PFSK-1 (cell line): ENCODE results near the gene ARGLU1.

ENCODE experiments used
- FOXP2 ChIP-seq: optimal IDR thresholded peaks from 2 replicates; pipeline ENCODE3; 2011; ENCODE audit warnings: borderline replicate concordance, control low read depth, inconsistent platforms; ENCODE audit not compliant: insufficient read depth; ENCODE audit errors: extremely low read length, extremely low read depth
- POLR2AphosphoS5 ChIP-seq: IDR thresholded peaks from 2 replicates; pipeline ENCODE4 v1.6.1; 2012; ENCODE audit warnings: low read depth, mild to moderate bottlenecking, control low read depth, low read length, moderate library complexity
- REST ChIP-seq, 2 experiments: IDR thresholded peaks; 2 replicates each; pipeline versions ENCODE4 v1.6.1 to v1.8.0; 2011 to 2012; ENCODE audit warnings: low read depth in 2 of 2, low read length in 2 of 2, control low read depth in 1 of 2, inconsistent platforms in 1 of 2, mild to moderate bottlenecking in 1 of 2, moderate library complexity in 1 of 2; ENCODE audit not compliant: insufficient read depth in 1 of 2
- SIN3A ChIP-seq: IDR thresholded peaks from 2 replicates; pipeline ENCODE4 v1.6.1; 2012; ENCODE audit warnings: mild to moderate bottlenecking, low read length, moderate library complexity, borderline replicate concordance; ENCODE audit not compliant: insufficient read depth
- TAF1 ChIP-seq: IDR thresholded peaks from 2 replicates; pipeline ENCODE4 v1.6.1; 2012; ENCODE audit warnings: low read length, control low read depth, borderline replicate concordance; ENCODE audit not compliant: insufficient read depth

The ARGLU1 gene

GRCh38 chr13:106498158-106498557, 69.8 kb downstream of the ARGLU1 start:
- TF ChIP-seq SIN3A (no peak), POLR2AphosphoS5 (no peak), TAF1 (no peak), FOXP2 (no peak), REST (IDR thresholded peaks at IDR 0.05; ENCODE audit: insufficient read depth in 1 of 2, low read depth in 2 of 2, low read length in 2 of 2) (no peak)

DNA sequence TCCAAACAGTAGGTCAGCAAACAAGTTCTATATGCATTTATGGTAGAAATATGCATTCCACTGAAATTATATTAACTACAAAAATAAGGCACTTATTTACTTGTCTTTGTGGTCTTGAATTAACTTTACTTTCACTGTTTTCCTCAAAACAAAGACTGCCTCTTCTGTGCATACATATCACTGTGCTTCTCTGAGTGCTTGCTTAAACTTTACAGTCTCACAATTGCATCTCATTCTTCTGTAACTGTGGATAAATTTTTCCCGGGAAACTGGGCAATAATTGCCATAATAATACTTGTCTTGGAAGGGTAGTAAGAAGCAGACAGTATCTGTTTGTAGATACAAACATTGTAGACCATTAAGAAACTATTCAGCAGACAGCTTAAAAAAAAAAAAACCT, 70.9 kb downstream of the ARGLU1 start:
- no peak for TF ChIP-seq POLR2AphosphoS5
- no peak for TF ChIP-seq TAF1

DNA sequence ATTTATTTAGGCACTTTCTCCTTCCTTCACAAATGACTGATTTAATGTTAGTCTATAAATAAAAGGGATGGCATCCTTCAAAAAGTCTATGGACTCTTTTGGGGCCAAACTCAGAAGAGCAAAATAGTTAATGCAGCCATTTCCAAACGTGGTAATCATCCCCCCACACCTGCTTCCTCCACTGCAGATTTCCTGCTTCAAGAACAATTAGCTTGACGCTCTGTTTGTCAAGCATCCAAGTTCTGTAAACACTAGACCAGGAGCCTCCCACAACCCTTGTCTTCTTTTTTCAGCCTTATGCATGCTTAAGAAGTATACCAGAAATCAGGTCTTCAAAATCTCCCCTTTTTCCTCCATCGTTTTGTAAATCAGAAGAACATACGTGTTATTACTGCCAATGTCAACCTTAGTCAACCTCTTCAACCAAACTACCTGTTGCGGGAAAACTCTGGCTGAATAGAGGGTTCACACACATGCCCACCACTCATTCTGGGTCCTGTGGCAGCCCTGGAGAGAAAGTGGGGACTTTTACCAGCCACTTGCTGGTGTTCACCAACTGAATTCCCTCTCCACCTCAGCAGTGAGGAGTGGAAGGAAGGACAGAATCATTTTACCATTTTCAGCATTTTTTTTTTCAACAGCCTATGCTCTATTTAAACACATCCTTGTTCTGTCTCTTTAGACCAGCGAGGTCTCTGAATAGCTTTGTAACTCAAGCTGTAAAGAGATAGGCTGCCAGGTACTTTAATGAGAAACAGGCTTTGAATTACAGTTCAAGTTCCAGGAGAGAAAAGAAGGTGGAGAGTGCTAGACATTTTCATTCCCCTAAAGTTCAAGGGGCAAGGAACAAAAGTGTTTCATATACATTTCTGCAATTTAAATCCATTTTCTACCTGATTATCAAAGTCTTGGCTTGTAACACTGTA, 71.6 kb downstream of the ARGLU1 start:
- TF ChIP-seq REST (IDR thresholded peaks at IDR 0.05; ENCODE audit: insufficient read depth in 1 of 2, low read depth in 2 of 2, low read length in 2 of 2), result no peak
- no peak for TF ChIP-seq TAF1
- no peak for TF ChIP-seq SIN3A
- TF ChIP-seq POLR2AphosphoS5, result no peak
- no peak for TF ChIP-seq FOXP2

- TF ChIP-seq SIN3A (no peak), FOXP2 (no peak), POLR2AphosphoS5 (no peak), REST (IDR thresholded peaks at IDR 0.05; ENCODE audit: insufficient read depth in 1 of 2, low read depth in 2 of 2, low read length in 2 of 2) (no peak), TAF1 (no peak)
These were observed 73.0 kb downstream of the ARGLU1 start for GRCh38 chr13:106494936-106495335.

- no peak for TF ChIP-seq POLR2AphosphoS5
These were observed 73.4 kb downstream of the ARGLU1 start for GRCh38 chr13:106494506-106494905.

DNA sequence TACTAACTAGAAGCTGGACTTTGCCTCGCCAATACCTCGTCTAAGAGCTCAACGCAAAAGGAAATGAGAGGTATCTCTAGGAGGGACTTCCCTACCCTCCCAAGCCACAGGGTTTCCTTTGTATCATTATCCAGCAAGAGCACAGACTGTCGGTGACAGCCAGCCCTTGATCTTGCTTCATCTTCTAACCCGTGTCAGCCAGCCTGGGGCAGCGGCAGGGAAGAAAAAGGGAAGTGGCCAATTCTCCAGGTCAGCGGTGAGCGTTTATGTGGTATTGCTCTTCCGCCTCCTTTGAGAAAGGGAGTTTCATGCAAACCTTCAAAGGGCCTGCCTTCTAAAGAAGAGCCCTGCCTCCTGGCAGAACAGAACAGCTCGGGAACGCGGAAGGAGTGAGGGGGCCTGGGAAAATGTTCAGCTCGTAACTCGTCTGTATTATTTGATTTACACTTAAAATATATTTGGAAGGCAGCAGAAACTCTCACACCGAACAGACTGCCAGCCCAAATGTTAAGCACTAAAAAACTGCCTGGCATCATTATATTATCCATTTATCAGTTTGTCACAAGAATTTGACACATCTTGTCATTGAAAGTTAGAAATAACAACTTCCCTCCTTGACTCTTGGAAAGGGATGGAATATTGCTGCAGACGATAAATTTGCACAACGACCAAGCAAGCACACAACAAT, 74.3 kb downstream of the ARGLU1 start:
- no peak for TF ChIP-seq REST (IDR thresholded peaks at IDR 0.05; ENCODE audit: insufficient read depth in 1 of 2, low read depth in 2 of 2, low read length in 2 of 2)
- TF ChIP-seq POLR2AphosphoS5, result no peak
- no peak for TF ChIP-seq SIN3A
